Body of pancreas (tissue), 4 donors: Measurements from ENCODE around the gene WNK4. TPM values are rescaled to one million over a fixed set of nuclear protein-coding genes. Genes with fewer than 3 reads are reported as not detected.
"Not testable (repeated sequence)": the region's sequence is repeated elsewhere in the genome, so short reads cannot be mapped to it uniquely, and the experiment has no call there.

Experiments used
- ATAC-seq: fragments of 150-250 bp; one replicate; pipeline ENCODE4 v1.9.1; 2016
- DNase-seq, 4 donors: peaks; one replicate each; pipeline ENCODE4 v3.0.0-alpha.2; 2019
- H3K27ac ChIP-seq, 4 donors: fragments of 200-600 bp; sonication (generic); 1 replicate in 3 of 4; 2 replicates in 1 of 4; pipeline versions ENCODE4 v1.5.1 to v1.6.1; 2016 to 2019; ENCODE audit warnings: mild to moderate bottlenecking in 1 of 4, mixed read lengths in 1 of 4, moderate library complexity in 1 of 4
- H3K27me3 ChIP-seq, 2 donors: fragments of 200-600 bp; sonication (generic); one replicate each; pipeline ENCODE4 v1.6.0; 2016; ENCODE audit warnings: mild to moderate bottlenecking in 1 of 2
- H3K36me3 ChIP-seq, 2 donors: fragments of 200-600 bp; sonication (generic); replicated peaks in 1 of 2; 2 replicates each; pipeline ENCODE4 v1.5.1; 2016; ENCODE audit warnings: low read depth in 2 of 2; ENCODE audit not compliant: insufficient read depth in 1 of 2
- H3K4me1 ChIP-seq: fragments of 200-600 bp; sonication (generic); one replicate; pipeline ENCODE4 v1.6.0; 2016
- H3K4me3 ChIP-seq, 2 donors: fragments of 200-600 bp; sonication (generic); 1 replicate in 1 of 2; 2 replicates in 1 of 2; pipeline ENCODE4 v1.5.1; 2016 to 2019
- H3K9me3 ChIP-seq, 3 donors: fragments of 200-600 bp; sonication (generic); 1 replicate in 2 of 3; 2 replicates in 1 of 3; pipeline ENCODE4 v1.5.1; 2016
- POLR2A ChIP-seq, 3 donors: fragments of 450-650 bp; IDR thresholded peaks; one replicate each; pipeline ENCODE4 v1.6.1; 2016; ENCODE audit warnings: antibody characterized with exemption in 3 of 3, mild to moderate bottlenecking in 2 of 3
- WGBS, 2 donors: methylation state at CpG; one replicate each; pipeline ENCODE4 v1.1.5; 2017; 5-methylcytosine and 5-hydroxymethylcytosine counted together
- intact Hi-C: fragments of 100-400 bp; cut with DNase I; formaldehyde crosslinking; loops from one replicate; pipeline ENCODE4 v1.15.1; 2023
- total RNA-seq, 2 donors: library from RNA; depleted of rRNA; stranded (reverse); fragments of >200 nt; gene quantifications; one replicate each; pipeline ENCODE4 v1.1.0, GENCODE V29; 2016
- TF ChIP-seq, protein P1 (sequence below), 7 experiments: fragments of 450-650 bp in 4 of 7; fragments of 200-600 bp in 3 of 7; sonication (generic) in 3 of 7; IDR thresholded peaks; one replicate each; pipeline ENCODE4 v1.5.1; 2016 to 2019; ENCODE audit warnings: antibody characterized with exemption in 7 of 7

WNK4 gene
- total RNA-seq, 2 donors from 2014 or later, result 0.26 TPM; not detected in 1

DNA sequence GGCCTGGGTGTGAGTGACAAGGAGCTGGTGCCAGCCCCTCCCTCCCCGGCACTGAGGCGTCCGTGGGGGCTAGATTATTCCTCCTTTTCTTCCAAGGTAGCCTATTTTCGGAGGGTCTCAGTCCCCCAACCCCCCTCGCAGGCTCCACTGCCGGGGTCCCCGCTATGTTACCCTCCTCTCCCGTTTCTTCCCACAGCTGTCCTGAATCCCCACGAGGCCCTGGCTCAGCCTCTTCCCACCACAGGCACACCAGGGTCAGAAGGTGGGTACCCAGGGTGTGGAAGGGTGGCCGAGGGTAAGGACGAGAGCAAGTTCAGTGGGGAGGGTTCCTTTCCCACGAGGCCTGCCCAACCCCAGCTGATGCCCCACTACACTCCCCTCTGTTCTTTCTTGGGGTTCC, 18.8 kb upstream of the WNK4 start:
- intact Hi-C loops, result no loop called here
- no peak for DNase-seq
- peaks cover 0 to 10% of the 10 kb centered on the region in 2 donors for H3K27me3 ChIP-seq
- peaks cover 13% of the 10 kb centered on the region for H3K4me1 ChIP-seq
- no peak for ATAC-seq
- H3K4me3 ChIP-seq, result no peak overlapping the region
- WGBS, 2 donors, result 44 to 56% methylated on average over 10 to 12 of the region's 12 CpGs
- no peaks in the 10 kb centered on the region for H3K36me3 ChIP-seq
- no peaks in the 10 kb centered on the region for H3K9me3 ChIP-seq
- no peak for TF ChIP-seq POLR2A (IDR thresholded peaks at IDR 0.05)
- TF ChIP-seq, protein P1, sequence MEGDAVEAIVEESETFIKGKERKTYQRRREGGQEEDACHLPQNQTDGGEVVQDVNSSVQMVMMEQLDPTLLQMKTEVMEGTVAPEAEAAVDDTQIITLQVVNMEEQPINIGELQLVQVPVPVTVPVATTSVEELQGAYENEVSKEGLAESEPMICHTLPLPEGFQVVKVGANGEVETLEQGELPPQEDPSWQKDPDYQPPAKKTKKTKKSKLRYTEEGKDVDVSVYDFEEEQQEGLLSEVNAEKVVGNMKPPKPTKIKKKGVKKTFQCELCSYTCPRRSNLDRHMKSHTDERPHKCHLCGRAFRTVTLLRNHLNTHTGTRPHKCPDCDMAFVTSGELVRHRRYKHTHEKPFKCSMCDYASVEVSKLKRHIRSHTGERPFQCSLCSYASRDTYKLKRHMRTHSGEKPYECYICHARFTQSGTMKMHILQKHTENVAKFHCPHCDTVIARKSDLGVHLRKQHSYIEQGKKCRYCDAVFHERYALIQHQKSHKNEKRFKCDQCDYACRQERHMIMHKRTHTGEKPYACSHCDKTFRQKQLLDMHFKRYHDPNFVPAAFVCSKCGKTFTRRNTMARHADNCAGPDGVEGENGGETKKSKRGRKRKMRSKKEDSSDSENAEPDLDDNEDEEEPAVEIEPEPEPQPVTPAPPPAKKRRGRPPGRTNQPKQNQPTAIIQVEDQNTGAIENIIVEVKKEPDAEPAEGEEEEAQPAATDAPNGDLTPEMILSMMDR (IDR thresholded peaks at IDR 0.05), result no peak
- peak overlapping the region in 2 of 4 donors; percentile 15 to 30 for H3K27ac ChIP-seq

DNA sequence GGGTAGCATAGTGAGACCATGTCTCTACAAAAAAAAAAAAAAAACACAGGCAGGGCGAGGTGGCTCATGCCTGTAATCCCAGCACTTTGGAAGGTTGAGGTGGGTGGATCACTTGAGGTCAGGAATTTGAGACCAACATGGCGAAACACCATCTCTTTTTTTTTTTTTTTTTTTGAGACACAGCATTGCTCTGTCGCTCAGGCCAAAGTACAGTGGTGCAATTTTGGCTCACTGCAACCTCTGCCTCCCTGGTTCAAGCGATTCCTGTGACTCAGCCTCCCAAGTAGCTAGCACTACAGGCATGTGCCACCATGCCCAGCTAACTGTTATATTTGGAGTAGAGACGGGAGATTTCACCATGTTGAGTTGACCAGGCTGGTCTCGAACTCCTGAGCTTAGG, 14.3 kb upstream of the WNK4 start:
- intact Hi-C loops, result no loop called here
- H3K27me3 ChIP-seq, result peaks cover 0 to 10% of the 10 kb centered on the region in 2 donors
- H3K4me1 ChIP-seq, result peaks cover 5% of the 10 kb centered on the region
- H3K27ac ChIP-seq, result no peak overlapping the region
- H3K4me3 ChIP-seq, result no peak overlapping the region
- ATAC-seq (no peak), DNase-seq (no peak)
- no peaks in the 10 kb centered on the region for H3K36me3 ChIP-seq
- 67 to 74% methylated on average over 4 to 6 of the region's 6 CpGs for WGBS, 2 donors
- H3K9me3 ChIP-seq, result no peaks in the 10 kb centered on the region
- TF ChIP-seq, protein P1 (IDR thresholded peaks at IDR 0.05), result no peak
- TF ChIP-seq POLR2A (IDR thresholded peaks at IDR 0.05), result no peak

DNA sequence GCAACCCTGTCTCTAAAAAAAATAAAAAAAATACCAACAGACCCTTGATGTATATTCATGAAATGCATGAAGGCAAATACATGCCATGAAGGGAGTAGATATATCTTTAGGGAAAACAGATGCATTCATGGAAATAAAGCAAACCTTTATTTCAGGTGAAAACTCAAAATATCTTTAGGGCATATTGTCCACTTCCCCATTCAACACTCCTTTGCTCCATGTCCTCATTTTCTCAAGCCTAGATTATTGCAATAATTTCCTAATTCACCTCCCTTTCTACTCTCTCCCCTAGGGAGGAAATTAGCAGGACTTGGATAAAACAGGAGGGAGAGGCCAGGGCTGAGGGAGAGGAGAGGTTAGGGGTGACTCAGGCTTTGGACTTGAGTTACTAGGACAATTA, 12.9 kb upstream of the WNK4 start:
- Histone ChIP-seq H3K4me1 (peaks cover 1% of the 10 kb centered on the region), H3K4me3 (no peak overlapping the region), H3K9me3 (no peaks in the 10 kb centered on the region), H3K27me3 (no peaks in the 10 kb centered on the region), H3K36me3 (no peaks in the 10 kb centered on the region), H3K27ac (no peak overlapping the region)
- no peak for DNase-seq
- TF ChIP-seq, protein P1 (IDR thresholded peaks at IDR 0.05), result no peak
- TF ChIP-seq POLR2A (IDR thresholded peaks at IDR 0.05), result no peak
- ATAC-seq, result no peak
- intact Hi-C loops, result no loop called here

DNA sequence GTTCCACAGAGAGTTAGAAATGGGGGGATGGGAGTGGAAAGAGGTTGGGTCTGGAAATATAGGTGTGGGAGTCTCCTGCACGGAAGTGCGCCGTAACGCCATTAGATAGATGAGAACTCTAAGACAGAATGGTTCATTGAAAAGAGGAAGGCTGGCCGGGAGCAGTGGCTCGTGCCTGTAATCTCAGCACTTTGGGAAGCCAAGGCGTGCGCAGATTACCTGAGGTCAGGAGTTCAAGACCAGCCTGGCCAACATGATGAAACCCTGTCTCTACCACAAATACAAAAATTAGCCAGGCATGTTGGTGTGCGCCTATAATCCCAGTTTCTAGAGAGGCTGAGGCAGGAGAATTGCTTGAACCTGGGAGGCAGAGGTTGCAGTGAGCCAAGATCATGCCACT, 12.4 kb upstream of the WNK4 start:
- H3K9me3 ChIP-seq, H3K4me3 ChIP-seq, H3K27me3 ChIP-seq, H3K36me3 ChIP-seq, H3K4me1 ChIP-seq, intact Hi-C loops, ATAC-seq, DNase-seq, H3K27ac ChIP-seq: not testable (repeated sequence)
- 60 to 75% methylated on average over 9 of the region's 9 CpGs for WGBS, 2 donors

DNA sequence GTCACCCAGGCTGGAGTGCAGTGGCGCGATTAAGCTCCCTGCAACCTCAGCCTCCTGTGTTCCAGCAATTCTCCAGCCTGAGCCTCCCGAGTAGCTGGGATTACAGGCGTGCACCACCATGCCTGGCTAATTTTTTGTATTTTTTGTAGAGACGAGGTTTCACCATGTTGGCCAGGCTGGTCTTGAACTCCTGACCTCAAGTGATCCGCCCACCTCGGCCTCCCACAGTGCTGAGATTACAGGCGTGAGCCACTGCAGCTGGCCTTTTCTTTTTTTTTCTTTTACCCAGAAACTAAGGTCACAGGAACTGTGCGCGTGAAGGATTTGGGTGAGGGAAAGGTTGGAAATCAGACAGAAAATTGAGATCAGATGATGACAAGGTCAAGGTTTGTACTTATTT, 10.4 kb upstream of the WNK4 start:
- intact Hi-C loops, H3K27ac ChIP-seq, H3K9me3 ChIP-seq, H3K27me3 ChIP-seq, DNase-seq, H3K4me3 ChIP-seq, ATAC-seq, H3K36me3 ChIP-seq: not testable (repeated sequence)
- H3K4me1 ChIP-seq, result peaks cover 13% of the 10 kb centered on the region
- WGBS, 2 donors, result 52 to 58% methylated on average over 10 of the region's 10 CpGs

DNA sequence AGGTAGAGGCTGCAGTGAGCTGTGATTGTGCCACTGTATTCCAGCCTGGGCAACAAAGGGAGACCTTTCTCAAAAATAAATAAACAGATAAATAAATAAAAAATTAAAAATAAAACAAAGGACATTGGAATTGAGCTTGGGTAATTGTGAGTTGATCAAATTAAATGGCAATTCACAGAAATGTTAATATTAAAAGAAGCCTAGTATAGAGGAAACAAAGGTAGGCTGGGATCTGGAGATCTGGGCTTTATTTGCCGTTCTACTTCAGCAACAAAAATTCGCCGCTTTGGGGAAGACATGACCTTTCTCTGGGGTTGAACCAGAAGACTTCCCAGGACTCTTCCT, 7.5 kb upstream of the WNK4 start:
- no peak for DNase-seq
- intact Hi-C loops, result no loop called here
- H3K36me3 ChIP-seq, result peaks cover 3 to 10% of the 10 kb centered on the region in 2 donors
- peaks cover 13% of the 10 kb centered on the region for H3K4me1 ChIP-seq
- H3K4me3 ChIP-seq, result peak overlapping the region; percentile 74 to 90
- no peak for ATAC-seq
- TF ChIP-seq, protein P1 (IDR thresholded peaks at IDR 0.05), result peak in 1 of 7 experiments; percentile 12
- no peak for TF ChIP-seq POLR2A (IDR thresholded peaks at IDR 0.05)
- peak overlapping the region in 3 of 4 donors; percentile 32 to 78 (median 70) for H3K27ac ChIP-seq
- H3K27me3 ChIP-seq, result no peaks in the 10 kb centered on the region
- no peaks in the 10 kb centered on the region for H3K9me3 ChIP-seq
- 3 to 6% methylated on average over 3 of the region's 3 CpGs for WGBS, 2 donors
